HG02870 (cell line): ENCODE measurements around the gene CHCHD6.

Experiments used
- ATAC-seq: cut with Tn5 transposase; IDR thresholded peaks from one replicate; pipeline ENCODE4 v1.9.1; 2021; ENCODE audit warnings: mild to moderate bottlenecking, moderate library complexity; ENCODE audit not compliant: unreplicated experiment

CHCHD6 gene

DNA sequence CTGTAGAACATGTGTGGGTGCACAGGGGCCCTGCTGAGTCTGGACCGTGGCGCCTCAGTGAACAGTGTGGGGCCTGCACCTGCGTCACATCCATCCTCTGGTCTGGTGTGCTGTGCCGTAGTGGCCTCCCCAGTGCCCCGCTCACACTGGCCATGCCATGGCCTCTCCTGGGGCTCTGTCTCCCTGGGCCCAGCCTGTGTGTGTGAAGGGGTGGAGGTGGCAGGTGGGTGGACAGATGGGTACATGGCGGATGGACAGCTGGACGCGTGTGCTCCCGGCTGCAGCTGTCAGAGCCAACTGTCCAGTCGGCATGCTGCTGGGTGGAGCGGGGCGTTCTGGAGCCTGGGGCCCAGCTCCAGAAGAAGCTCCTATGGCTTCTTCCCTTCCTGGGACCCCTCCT, 296.7 kb downstream of the CHCHD6 start:
- ATAC-seq: no peak

DNA sequence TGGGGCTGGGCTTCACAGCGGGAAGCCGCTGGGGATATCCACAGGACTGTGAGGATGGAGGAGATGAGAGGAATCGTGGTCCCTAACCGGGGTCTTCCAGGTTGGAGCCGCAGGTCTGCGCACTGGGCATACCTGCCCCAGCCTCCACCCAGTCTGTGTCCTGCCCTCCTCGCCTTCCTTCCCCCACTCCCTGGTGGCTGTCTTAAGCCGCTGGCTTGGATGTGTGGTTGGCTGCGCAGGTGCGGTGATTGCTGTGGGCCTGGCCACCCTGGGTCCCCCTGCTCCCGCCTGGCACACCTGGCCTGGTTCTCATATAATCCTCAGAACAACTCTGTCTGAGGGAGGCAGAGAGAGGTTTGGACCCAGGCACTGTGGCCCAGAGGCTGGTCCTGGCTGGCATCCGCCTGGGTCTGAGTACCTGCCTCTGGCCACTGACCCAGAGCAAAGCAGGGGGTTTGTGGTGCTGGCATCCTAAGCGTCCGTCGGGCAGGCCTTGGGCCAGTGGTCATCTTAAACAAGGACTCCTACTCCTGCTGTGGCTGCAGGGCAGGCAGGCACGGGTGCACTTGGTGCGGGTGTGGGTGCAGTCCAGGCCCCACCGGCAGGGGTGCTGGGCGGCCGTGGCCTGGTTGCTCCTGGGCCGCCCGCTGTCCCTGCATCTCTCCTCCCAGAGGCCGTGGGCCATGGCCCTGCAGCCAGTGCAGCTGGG, 297.6 kb downstream of the CHCHD6 start:
- ATAC-seq: no peak

- ATAC-seq: no peak
Observed at GRCh38 chr3:127002195-127003174, 298.4 kb downstream of the CHCHD6 start.

GRCh38 chr3:127003175-127003555, 299.1 kb downstream of the CHCHD6 start:
- no peak for ATAC-seq

GRCh38 chr3:127003601-127004280, 299.7 kb downstream of the CHCHD6 start:
- ATAC-seq: no peak

DNA sequence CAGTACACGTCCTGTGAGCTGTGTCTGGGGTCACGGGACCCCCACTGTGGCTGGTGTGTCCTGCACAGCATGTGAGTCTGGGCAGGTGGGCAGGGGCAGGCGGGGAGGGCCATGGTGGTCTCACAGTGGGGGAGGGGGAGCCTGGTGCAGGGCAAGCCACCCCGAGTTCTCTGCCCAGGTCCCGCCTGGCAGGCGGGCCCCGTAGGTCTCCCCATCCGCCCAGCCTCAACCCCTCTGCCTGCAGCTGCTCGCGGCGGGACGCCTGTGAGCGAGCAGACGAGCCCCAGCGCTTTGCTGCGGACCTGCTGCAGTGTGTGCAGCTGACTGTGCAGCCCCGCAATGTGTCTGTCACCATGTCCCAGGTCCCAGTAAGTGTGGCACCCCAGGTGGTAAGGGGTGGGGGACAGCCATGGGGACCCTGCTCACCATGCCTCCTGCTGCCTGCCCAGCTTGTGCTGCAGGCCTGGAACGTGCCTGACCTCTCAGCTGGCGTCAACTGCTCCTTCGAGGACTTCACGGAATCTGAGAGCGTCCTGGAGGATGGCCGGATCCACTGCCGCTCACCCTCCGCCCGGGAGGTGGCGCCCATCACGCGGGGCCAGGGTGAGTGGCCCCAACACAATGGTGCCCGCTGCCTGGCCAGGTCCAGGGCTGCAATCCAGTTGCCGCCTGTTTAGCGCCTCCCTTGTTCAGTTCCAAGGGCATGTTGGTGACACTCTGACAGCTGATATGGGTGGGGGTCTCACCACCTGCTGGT, 300.8 kb downstream of the CHCHD6 start:
- no peak for ATAC-seq

DNA sequence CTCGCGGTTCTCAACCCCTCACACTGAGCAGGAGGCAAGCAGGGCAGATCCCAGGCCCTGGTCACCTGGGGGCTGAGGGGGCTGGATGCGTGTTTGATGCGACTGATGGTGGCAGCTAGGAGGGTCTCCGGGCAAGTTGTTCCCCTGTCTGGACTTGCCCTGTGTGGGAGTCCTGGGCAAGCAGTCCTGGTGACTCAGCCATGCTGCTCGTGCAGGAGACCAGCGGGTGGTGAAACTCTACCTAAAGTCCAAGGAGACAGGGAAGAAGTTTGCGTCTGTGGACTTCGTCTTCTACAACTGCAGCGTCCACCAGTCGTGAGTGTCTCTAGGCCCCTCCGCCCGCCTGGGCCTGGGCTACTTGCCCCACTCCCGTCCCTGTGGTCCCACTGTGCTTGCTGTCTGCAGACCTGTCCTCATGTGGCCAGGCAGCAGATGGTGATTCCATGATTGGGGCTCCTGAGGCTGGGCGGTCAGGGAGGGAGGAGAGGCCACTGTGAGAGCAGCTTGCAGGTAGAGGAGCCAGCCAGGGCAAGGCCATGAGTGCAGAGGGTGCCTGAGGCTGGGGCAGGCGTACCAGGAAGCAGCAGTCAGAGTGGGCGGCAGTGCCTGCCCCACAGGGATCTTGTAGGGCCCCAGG, 301.9 kb downstream of the CHCHD6 start:
- ATAC-seq: no peak

GRCh38 chr3:127006781-127007436, 302.9 kb downstream of the CHCHD6 start:
- no peak for ATAC-seq

DNA sequence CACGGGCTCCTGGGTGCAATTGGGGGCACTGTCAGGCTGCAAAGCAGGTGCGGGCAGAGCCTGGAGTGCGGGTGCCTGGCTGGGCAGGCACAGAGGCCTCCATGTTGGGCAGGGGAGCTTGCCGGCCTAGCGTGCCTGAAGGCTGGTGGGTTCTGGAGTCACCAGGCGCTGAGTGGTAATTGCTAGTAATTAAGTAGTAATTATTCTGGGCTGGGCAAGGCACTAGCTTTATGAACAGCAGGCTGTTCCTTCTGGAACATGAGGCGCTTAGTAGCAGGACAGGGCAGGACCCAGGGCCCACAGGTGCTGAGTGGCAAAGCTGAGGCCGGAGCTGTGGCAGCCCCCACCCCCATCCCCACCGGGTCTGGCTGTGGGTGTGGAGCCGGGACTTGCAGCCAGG, 304.2 kb downstream of the CHCHD6 start:
- ATAC-seq: no peak

DNA sequence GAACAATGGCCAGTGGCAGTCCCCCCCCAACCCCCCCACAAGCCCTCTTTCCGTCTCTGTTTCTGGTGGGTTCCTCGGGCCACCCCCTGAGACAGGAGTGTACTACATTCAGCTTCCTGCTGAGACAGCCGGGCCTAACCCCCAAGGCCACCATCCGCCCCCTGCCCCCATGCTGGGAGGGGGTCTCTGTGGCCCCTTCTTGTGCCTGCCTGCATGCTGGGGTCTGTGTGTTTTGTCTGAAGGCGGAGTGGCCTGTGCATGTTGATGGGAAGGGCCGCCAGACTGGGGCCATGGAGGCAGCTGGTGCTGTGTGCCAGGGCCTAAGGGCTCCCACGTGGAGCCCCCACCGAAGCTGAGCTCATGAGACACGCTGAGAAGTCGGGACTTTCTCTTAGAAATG, 305.5 kb downstream of the CHCHD6 start:
- no peak for ATAC-seq
